H1 (cell line): Measurements from ENCODE around the gene CHRNA1. TPM values are rescaled to one million over a fixed set of nuclear protein-coding genes. Genes with fewer than 3 reads are reported as not detected.
A peak's percentile ranks its signal among the peaks of the same experiment; 100 is the strongest.

Experiments used
- CHD2 ChIP-seq: IDR thresholded peaks from 2 replicates; pipeline ENCODE4 v1.6.1; 2012; ENCODE audit warnings: low read length, improper control_type of control experiment
- EGR1 ChIP-seq: IDR thresholded peaks from 2 replicates; pipeline ENCODE4 v1.6.1; 2011; ENCODE audit warnings: low read depth, low read length, borderline replicate concordance
- EP300 ChIP-seq, 2 experiments: IDR thresholded peaks; 1 replicate in 1 of 2; 2 replicates in 1 of 2; pipeline ENCODE4 v1.6.1; 2011 to 2012; ENCODE audit warnings: low read depth in 2 of 2, low read length in 2 of 2, mild to moderate bottlenecking in 2 of 2, borderline replicate concordance in 1 of 2, inconsistent platforms in 1 of 2, moderate library complexity in 1 of 2
- EZH2 ChIP-seq: fragments of 200-600 bp; sonication (generic); IDR thresholded peaks from 2 replicates; pipeline ENCODE4 v1.7.1; 2012; ENCODE audit warnings: low read depth, mild to moderate bottlenecking, moderate library complexity, low read length, inconsistent platforms; ENCODE audit not compliant: severe bottlenecking
- HDAC2 ChIP-seq, 2 experiments: fragments of 300-600 bp in 1 of 2; sonication (generic) in 1 of 2; IDR thresholded peaks; 2 replicates each; pipeline ENCODE4 v1.6.1; 2011 to 2012; ENCODE audit warnings: low read depth in 2 of 2, low read length in 2 of 2, mild to moderate bottlenecking in 2 of 2, moderate library complexity in 2 of 2, borderline replicate concordance in 1 of 2, inconsistent platforms in 1 of 2
- JUN ChIP-seq: IDR thresholded peaks from 2 replicates; pipeline ENCODE4 v1.6.1; 2011; ENCODE audit warnings: low read depth, mild to moderate bottlenecking, improper control_type of control experiment, low read length
- JUND ChIP-seq: IDR thresholded peaks from 2 replicates; pipeline ENCODE4 v1.6.1; 2011; ENCODE audit warnings: mild to moderate bottlenecking, improper control_type of control experiment, low read length
- POLR2A ChIP-seq, 2 experiments: IDR thresholded peaks; 1 replicate in 1 of 2; 2 replicates in 1 of 2; pipeline ENCODE4 v1.6.1; 2011; ENCODE audit warnings: low read depth in 2 of 2, low read length in 2 of 2, mild to moderate bottlenecking in 2 of 2; ENCODE audit errors: control extremely low read depth in 1 of 2
- RAD21 ChIP-seq, 2 experiments: IDR thresholded peaks in 1 of 2; conservative IDR thresholded peaks in 1 of 2; 2 replicates each; pipeline ENCODE4 v1.6.1; 2011; ENCODE audit warnings: low read depth in 2 of 2, low read length in 2 of 2, improper control_type of control experiment in 1 of 2, inconsistent platforms in 1 of 2, mild to moderate bottlenecking in 1 of 2, moderate library complexity in 1 of 2
- RXRA ChIP-seq: IDR thresholded peaks from 2 replicates; pipeline ENCODE4 v1.6.1; 2011; ENCODE audit warnings: low read depth, mild to moderate bottlenecking, low read length, moderate library complexity; ENCODE audit not compliant: insufficient read depth
- YY1 ChIP-seq: IDR thresholded peaks from 2 replicates; pipeline ENCODE4 v1.6.1; 2011; ENCODE audit warnings: low read depth, mild to moderate bottlenecking, low read length
- polyA plus RNA-seq, 7 experiments: library from polyadenylated mRNA; depleted of rRNA in 3 of 7; stranded (reverse) in 5 of 7; unstranded in 2 of 7; fragments of >200 nt in 5 of 7; fragments of 200-250 nt in 2 of 7; gene quantifications; 1 replicate in 5 of 7; 2 replicates in 1 of 7; 4 replicates in 1 of 7; pipeline versions ENCODE4 v1.2.1 to v1.2.3, GENCODE V29; 2011 to 2013; ENCODE audit warnings: missing spikeins in 2 of 7, mixed read lengths in 2 of 7
- total RNA-seq: library from RNA; stranded (reverse); fragmentation: NEBNext Ultra II Directional; extraction: Animal tissue kit (Norgen Biotek cat#: 25700); gene quantifications from 2 replicates; pipeline ENCODE4 v1.2.1, GENCODE V29; 2021

CHRNA1 gene
- total and polyA plus RNA-seq, 2 of the 8 experiments (the other 6 are each of a cell fraction or from before 2014, with no cell fraction given): 0.11 to 0.15 TPM

GRCh38 chr2:174771631-174772471 lies 7.6 kb upstream of the CHRNA1 start (continued):
- TF ChIP-seq EGR1 (peak; percentile 68; the same call in 1 of the 2 replicates), HDAC2 (IDR thresholded peaks at IDR 0.05; ENCODE audit: borderline replicate concordance in 1 of 2, low read depth in 2 of 2, low read length in 2 of 2) (peak; percentile 99 to 100), RXRA (peak; percentile 90; the same call in 1 of the 2 replicates), EP300 (IDR thresholded peaks at IDR 0.05; ENCODE audit: borderline replicate concordance in 1 of 2, low read depth in 2 of 2, low read length in 2 of 2) (peak in 1 of 2 experiments; percentile 66; a peak in 1 of 3 replicates), POLR2A (IDR thresholded peaks at IDR 0.05; ENCODE audit: control extremely low read depth in 1 of 2, low read depth in 2 of 2, low read length in 2 of 2) (peak in 1 of 2 experiments; percentile 52; a peak in 2 of 3 replicates), RAD21 (IDR thresholded peaks at IDR 0.05 in 1 of 2, conservative IDR thresholded peaks at IDR 0.05 in 1 of 2; ENCODE audit: low read depth in 2 of 2, low read length in 2 of 2) (peak; percentile 91 to 95), CHD2 (peak; percentile 7; the same call in 1 of the 2 replicates), YY1 (peak; percentile 59; the same call in 1 of the 2 replicates), JUN (no peak), EZH2 (no peak), JUND (peak; percentile 31; the same call in 1 of the 2 replicates)
